WTC11 (cell line): ENCODE results near the gene DPYSL5.

Experiments used
- ATF1 ChIP-seq: sonication (generic); formaldehyde crosslinking; IDR thresholded peaks from 2 replicates; pipeline ENCODE4 v1.8.1; 2023; ENCODE audit warnings: mild to moderate bottlenecking, moderate library complexity, missing genetic modification reagents
- ELF4 ChIP-seq: sonication (generic); formaldehyde crosslinking; IDR thresholded peaks from 2 replicates; pipeline ENCODE4 v1.8.1; 2022; ENCODE audit warnings: low read depth, mild to moderate bottlenecking, moderate library complexity, missing genetic modification reagents
- FOXP1 ChIP-seq: sonication (generic); formaldehyde crosslinking; IDR thresholded peaks from 2 replicates; pipeline ENCODE4 v1.8.0; 2022; ENCODE audit warnings: missing genetic modification reagents, mild to moderate bottlenecking, moderate library complexity, borderline replicate concordance
- NR1H2 ChIP-seq: sonication (generic); formaldehyde crosslinking; IDR thresholded peaks from 2 replicates; pipeline ENCODE4 v1.9.0; 2021; ENCODE audit warnings: mild to moderate bottlenecking, moderate library complexity, missing genetic modification reagents
- TF ChIP-seq, protein P1 (sequence below): sonication (generic); formaldehyde crosslinking; IDR thresholded peaks from 2 replicates; pipeline ENCODE4 v1.8.0; 2022; ENCODE audit warnings: mild to moderate bottlenecking, missing genetic modification reagents
- TF ChIP-seq, protein P2 (sequence below): fragments of 200-600 bp; IDR thresholded peaks from 2 replicates; pipeline ENCODE4 v1.8.0; 2022; ENCODE audit warnings: antibody characterized with exemption
- TF ChIP-seq, protein P3 (sequence below): sonication (generic); formaldehyde crosslinking; conservative IDR thresholded peaks from 2 replicates; pipeline ENCODE4 v1.8.1; 2022; ENCODE audit warnings: mild to moderate bottlenecking, missing genetic modification reagents
- TF ChIP-seq, protein P4 (sequence below): sonication (generic); formaldehyde crosslinking; IDR thresholded peaks from 2 replicates; pipeline ENCODE4 v1.8.0; 2023; ENCODE audit warnings: missing genetic modification reagents
- TF ChIP-seq, protein P5 (sequence below): sonication (generic); formaldehyde crosslinking; IDR thresholded peaks from 2 replicates; pipeline ENCODE4 v1.8.1; 2023; ENCODE audit warnings: mild to moderate bottlenecking, missing genetic modification reagents, borderline replicate concordance
- TF ChIP-seq, protein P6 (sequence below): fragments of 250-450 bp; sonication (Bioruptor Pico); conservative IDR thresholded peaks from 2 replicates; pipeline ENCODE4 v1.9.0; 2021; ENCODE audit warnings: mild to moderate bottlenecking
- TF ChIP-seq, protein P7 (sequence below): sonication (generic); formaldehyde crosslinking; IDR thresholded peaks from 2 replicates; pipeline ENCODE4 v1.8.1; 2022; ENCODE audit warnings: low read depth, missing genetic modification reagents, borderline replicate concordance

DNA sequence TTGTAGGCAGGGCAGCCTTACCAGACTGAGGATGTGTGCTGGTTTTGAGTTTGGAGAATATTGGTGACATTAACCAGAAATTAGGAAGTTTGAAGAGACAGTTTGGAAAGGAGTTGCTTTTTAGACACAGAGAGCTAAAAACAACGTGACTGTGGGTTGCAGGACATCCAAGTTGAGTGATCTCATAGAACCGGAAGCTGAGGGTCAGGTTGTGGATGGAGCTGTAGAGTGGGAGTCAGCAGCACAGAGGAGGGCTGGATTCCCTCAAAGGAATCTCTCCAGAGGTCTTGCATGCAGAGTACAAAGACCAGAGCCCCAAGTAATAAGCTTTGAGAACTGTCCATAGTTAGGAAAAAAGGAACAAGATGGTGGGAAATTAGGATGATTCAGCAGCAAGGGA, 131.8 kb downstream of the DPYSL5 start:
- TF ChIP-seq, protein P1, sequence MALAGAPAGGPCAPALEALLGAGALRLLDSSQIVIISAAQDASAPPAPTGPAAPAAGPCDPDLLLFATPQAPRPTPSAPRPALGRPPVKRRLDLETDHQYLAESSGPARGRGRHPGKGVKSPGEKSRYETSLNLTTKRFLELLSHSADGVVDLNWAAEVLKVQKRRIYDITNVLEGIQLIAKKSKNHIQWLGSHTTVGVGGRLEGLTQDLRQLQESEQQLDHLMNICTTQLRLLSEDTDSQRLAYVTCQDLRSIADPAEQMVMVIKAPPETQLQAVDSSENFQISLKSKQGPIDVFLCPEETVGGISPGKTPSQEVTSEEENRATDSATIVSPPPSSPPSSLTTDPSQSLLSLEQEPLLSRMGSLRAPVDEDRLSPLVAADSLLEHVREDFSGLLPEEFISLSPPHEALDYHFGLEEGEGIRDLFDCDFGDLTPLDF (CRISPR knock-in tag): no peak
- TF ChIP-seq, protein P2, sequence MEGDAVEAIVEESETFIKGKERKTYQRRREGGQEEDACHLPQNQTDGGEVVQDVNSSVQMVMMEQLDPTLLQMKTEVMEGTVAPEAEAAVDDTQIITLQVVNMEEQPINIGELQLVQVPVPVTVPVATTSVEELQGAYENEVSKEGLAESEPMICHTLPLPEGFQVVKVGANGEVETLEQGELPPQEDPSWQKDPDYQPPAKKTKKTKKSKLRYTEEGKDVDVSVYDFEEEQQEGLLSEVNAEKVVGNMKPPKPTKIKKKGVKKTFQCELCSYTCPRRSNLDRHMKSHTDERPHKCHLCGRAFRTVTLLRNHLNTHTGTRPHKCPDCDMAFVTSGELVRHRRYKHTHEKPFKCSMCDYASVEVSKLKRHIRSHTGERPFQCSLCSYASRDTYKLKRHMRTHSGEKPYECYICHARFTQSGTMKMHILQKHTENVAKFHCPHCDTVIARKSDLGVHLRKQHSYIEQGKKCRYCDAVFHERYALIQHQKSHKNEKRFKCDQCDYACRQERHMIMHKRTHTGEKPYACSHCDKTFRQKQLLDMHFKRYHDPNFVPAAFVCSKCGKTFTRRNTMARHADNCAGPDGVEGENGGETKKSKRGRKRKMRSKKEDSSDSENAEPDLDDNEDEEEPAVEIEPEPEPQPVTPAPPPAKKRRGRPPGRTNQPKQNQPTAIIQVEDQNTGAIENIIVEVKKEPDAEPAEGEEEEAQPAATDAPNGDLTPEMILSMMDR: no peak
- TF ChIP-seq, protein P3, sequence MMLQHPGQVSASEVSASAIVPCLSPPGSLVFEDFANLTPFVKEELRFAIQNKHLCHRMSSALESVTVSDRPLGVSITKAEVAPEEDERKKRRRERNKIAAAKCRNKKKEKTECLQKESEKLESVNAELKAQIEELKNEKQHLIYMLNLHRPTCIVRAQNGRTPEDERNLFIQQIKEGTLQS (CRISPR knock-in tag): no peak
- TF ChIP-seq, protein P4, sequence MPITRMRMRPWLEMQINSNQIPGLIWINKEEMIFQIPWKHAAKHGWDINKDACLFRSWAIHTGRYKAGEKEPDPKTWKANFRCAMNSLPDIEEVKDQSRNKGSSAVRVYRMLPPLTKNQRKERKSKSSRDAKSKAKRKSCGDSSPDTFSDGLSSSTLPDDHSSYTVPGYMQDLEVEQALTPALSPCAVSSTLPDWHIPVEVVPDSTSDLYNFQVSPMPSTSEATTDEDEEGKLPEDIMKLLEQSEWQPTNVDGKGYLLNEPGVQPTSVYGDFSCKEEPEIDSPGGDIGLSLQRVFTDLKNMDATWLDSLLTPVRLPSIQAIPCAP: no peak
- TF ChIP-seq, protein P5, sequence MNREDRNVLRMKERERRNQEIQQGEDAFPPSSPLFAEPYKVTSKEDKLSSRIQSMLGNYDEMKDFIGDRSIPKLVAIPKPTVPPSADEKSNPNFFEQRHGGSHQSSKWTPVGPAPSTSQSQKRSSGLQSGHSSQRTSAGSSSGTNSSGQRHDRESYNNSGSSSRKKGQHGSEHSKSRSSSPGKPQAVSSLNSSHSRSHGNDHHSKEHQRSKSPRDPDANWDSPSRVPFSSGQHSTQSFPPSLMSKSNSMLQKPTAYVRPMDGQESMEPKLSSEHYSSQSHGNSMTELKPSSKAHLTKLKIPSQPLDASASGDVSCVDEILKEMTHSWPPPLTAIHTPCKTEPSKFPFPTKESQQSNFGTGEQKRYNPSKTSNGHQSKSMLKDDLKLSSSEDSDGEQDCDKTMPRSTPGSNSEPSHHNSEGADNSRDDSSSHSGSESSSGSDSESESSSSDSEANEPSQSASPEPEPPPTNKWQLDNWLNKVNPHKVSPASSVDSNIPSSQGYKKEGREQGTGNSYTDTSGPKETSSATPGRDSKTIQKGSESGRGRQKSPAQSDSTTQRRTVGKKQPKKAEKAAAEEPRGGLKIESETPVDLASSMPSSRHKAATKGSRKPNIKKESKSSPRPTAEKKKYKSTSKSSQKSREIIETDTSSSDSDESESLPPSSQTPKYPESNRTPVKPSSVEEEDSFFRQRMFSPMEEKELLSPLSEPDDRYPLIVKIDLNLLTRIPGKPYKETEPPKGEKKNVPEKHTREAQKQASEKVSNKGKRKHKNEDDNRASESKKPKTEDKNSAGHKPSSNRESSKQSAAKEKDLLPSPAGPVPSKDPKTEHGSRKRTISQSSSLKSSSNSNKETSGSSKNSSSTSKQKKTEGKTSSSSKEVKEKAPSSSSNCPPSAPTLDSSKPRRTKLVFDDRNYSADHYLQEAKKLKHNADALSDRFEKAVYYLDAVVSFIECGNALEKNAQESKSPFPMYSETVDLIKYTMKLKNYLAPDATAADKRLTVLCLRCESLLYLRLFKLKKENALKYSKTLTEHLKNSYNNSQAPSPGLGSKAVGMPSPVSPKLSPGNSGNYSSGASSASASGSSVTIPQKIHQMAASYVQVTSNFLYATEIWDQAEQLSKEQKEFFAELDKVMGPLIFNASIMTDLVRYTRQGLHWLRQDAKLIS (CRISPR knock-in tag): no peak
- TF ChIP-seq, protein P6, sequence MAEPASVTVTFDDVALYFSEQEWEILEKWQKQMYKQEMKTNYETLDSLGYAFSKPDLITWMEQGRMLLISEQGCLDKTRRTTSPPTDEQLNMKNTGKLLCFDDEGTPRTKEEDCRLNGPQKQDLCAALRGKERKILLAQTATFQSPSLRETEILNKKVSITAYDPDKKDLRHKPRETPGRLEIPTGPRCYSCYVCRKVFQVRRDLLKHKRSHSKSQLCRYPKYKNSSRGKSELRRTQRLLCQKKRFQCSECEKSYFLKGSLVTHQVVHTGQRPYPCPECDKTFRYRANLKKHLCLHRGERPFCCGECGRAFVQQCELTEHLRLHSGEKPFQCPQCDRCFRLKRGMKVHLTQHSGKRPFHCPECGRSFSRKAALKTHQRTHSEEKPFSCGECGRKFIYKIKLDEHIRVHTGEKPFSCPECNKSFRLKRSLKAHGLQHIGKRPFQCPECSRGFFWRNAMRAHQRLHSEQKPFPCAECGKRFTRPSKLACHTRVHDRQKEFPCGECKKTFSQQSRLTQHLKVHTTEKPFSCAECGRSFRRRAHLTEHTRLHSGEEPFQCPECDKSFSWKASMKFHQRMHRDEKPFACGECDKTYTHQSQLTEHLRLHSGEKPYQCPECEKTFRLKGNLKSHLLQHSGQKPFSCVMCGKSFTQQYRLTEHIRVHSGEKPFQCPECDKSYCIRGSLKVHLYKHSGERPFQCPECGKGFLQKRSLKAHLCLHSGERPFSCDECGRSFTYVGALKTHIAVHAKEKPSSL (CRISPR knock-in tag): no peak
- TF ChIP-seq FOXP1 (CRISPR knock-in tag) (no peak), ELF4 (CRISPR knock-in tag) (no peak), NR1H2 (CRISPR knock-in tag) (no peak), ATF1 (no peak)
- TF ChIP-seq, protein P7, sequence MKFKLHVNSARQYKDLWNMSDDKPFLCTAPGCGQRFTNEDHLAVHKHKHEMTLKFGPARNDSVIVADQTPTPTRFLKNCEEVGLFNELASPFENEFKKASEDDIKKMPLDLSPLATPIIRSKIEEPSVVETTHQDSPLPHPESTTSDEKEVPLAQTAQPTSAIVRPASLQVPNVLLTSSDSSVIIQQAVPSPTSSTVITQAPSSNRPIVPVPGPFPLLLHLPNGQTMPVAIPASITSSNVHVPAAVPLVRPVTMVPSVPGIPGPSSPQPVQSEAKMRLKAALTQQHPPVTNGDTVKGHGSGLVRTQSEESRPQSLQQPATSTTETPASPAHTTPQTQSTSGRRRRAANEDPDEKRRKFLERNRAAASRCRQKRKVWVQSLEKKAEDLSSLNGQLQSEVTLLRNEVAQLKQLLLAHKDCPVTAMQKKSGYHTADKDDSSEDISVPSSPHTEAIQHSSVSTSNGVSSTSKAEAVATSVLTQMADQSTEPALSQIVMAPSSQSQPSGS: no peak
